HepG2 (cell line): Measurements from ENCODE around the gene FAM131A. TPM values are rescaled to one million over a fixed set of nuclear protein-coding genes. Genes with fewer than 3 reads are reported as not detected.

Source experiments
- CCAR2 ChIP-seq: fragments of 200-400 bp; formaldehyde crosslinking; optimal IDR thresholded peaks from 2 replicates; pipeline ENCODE3; 2018; ENCODE audit warnings: low read depth, mild to moderate bottlenecking, low read length, moderate library complexity
- FLYWCH1 ChIP-seq: sonication (generic); formaldehyde crosslinking; IDR thresholded peaks from 2 replicates; pipeline ENCODE4 v1.8.1; 2023; ENCODE audit warnings: mild to moderate bottlenecking, missing genetic modification reagents
- GLI4 ChIP-seq: sonication (generic); formaldehyde crosslinking; IDR thresholded peaks from 2 replicates; pipeline ENCODE4 v1.5.1; 2020; ENCODE audit warnings: missing genetic modification reagents, mild to moderate bottlenecking, moderate library complexity, borderline replicate concordance
- HNRNPUL1 ChIP-seq: fragments of 200-400 bp; formaldehyde crosslinking; IDR thresholded peaks from 2 replicates; pipeline ENCODE4 v1.6.1; 2017; ENCODE audit warnings: low read depth, mild to moderate bottlenecking, low read length, moderate library complexity
- HOXA3 ChIP-seq: sonication (generic); formaldehyde crosslinking; IDR thresholded peaks from 2 replicates; pipeline ENCODE4 v1.5.0; 2020; ENCODE audit warnings: missing genetic modification reagents
- HOXA5 ChIP-seq: sonication (generic); formaldehyde crosslinking; IDR thresholded peaks from 2 replicates; pipeline ENCODE4 v1.4.0; 2020; ENCODE audit warnings: missing genetic modification reagents
- HOXA7 ChIP-seq: sonication (generic); formaldehyde crosslinking; IDR thresholded peaks from 2 replicates; pipeline ENCODE4 v1.8.1; 2022; ENCODE audit warnings: mild to moderate bottlenecking, missing genetic modification reagents, moderate library complexity
- MAZ ChIP-seq, 2 experiments: sonication (generic) in 1 of 2; formaldehyde crosslinking in 1 of 2; IDR thresholded peaks; 2 replicates each; pipeline versions ENCODE4 v1.5.0 to v1.6.1; 2012 to 2020; ENCODE audit warnings: low read depth in 2 of 2, mild to moderate bottlenecking in 2 of 2, borderline replicate concordance in 1 of 2, improper control_type of control experiment in 1 of 2, low read length in 1 of 2, missing genetic modification reagents in 1 of 2, moderate library complexity in 1 of 2
- NFYC ChIP-seq: IDR thresholded peaks from 2 replicates; pipeline ENCODE4 v1.6.1; 2016; ENCODE audit warnings: missing genetic modification reagents, missing compliant biosample characterization
- NR2F1 ChIP-seq, 2 experiments: fragments of 450-650 bp in 1 of 2; formaldehyde crosslinking in 1 of 2; IDR thresholded peaks; 2 replicates each; pipeline versions ENCODE4 v1.5.0 to v1.6.1; 2016 to 2020; ENCODE audit warnings: mild to moderate bottlenecking in 1 of 2, missing compliant biosample characterization in 1 of 2, missing genetic modification reagents in 1 of 2, moderate library complexity in 1 of 2
- PCBP1 ChIP-seq: fragments of 200-400 bp; formaldehyde crosslinking; IDR thresholded peaks from 2 replicates; pipeline ENCODE4 v1.6.1; 2017; ENCODE audit warnings: mild to moderate bottlenecking, low read depth, low read length, borderline replicate concordance
- POLR2G ChIP-seq: fragments of 200-400 bp; formaldehyde crosslinking; IDR thresholded peaks from 2 replicates; pipeline ENCODE4 v1.6.1; 2018; ENCODE audit warnings: mild to moderate bottlenecking, low read depth, low read length, moderate library complexity
- TCF7 ChIP-seq: sonication (generic); IDR thresholded peaks from 2 replicates; pipeline ENCODE4 v1.6.1; 2016; ENCODE audit warnings: antibody characterized with exemption, low read depth
- XRCC5 ChIP-seq: fragments of 200-400 bp; formaldehyde crosslinking; optimal IDR thresholded peaks from 2 replicates; pipeline ENCODE3; 2017; ENCODE audit warnings: mild to moderate bottlenecking, low read length
- ZFP1 ChIP-seq: IDR thresholded peaks from 2 replicates; pipeline ENCODE4 v1.6.1; 2016
- ZNF224 ChIP-seq: sonication (generic); formaldehyde crosslinking; IDR thresholded peaks from 2 replicates; pipeline ENCODE4 v1.5.0; 2020; ENCODE audit warnings: mild to moderate bottlenecking, missing genetic modification reagents
- ZNF335 ChIP-seq: sonication (generic); formaldehyde crosslinking; IDR thresholded peaks from 2 replicates; pipeline ENCODE4 v1.4.0; 2020; ENCODE audit warnings: missing genetic modification reagents
- ZNF337 ChIP-seq: sonication (generic); formaldehyde crosslinking; IDR thresholded peaks from 2 replicates; pipeline ENCODE4 v1.5.1; 2020; ENCODE audit warnings: missing genetic modification reagents, low read depth, mild to moderate bottlenecking, borderline replicate concordance
- ZNF33A ChIP-seq: sonication (generic); formaldehyde crosslinking; IDR thresholded peaks from 2 replicates; pipeline ENCODE4 v1.5.1; 2020; ENCODE audit warnings: missing genetic modification reagents, mild to moderate bottlenecking, moderate library complexity, borderline replicate concordance
- ZNF431 ChIP-seq: sonication (generic); formaldehyde crosslinking; IDR thresholded peaks from 2 replicates; pipeline ENCODE4 v1.9.0; 2022; ENCODE audit warnings: missing genetic modification reagents, low read depth, mild to moderate bottlenecking, borderline replicate concordance
- ZNF607 ChIP-seq: sonication (generic); formaldehyde crosslinking; IDR thresholded peaks from 2 replicates; pipeline ENCODE4 v1.5.1; 2020; ENCODE audit warnings: missing genetic modification reagents, mild to moderate bottlenecking, borderline replicate concordance
- ZNF749 ChIP-seq: sonication (generic); formaldehyde crosslinking; IDR thresholded peaks from 2 replicates; pipeline ENCODE4 v1.8.0; 2022; ENCODE audit warnings: mild to moderate bottlenecking, missing genetic modification reagents, moderate library complexity, borderline replicate concordance
- polyA plus RNA-seq, 8 experiments: library from polyadenylated mRNA; depleted of rRNA in 3 of 8; stranded (reverse) in 7 of 8; unstranded in 1 of 8; fragments of >200 nt; fragmentation: Illumina TruSeq in 4 of 8; extraction: Trizol in 4 of 8; gene quantifications; 2 replicates each; pipeline versions ENCODE4 v1.2.1 to v1.2.3, GENCODE V29; 2011 to 2016; ENCODE audit warnings: low read depth in 4 of 8, missing spikeins in 1 of 8, mixed read lengths in 1 of 8; ENCODE audit not compliant: insufficient read depth in 1 of 8
- total RNA-seq, 5 experiments: library from RNA; depleted of rRNA; stranded (reverse); fragments of >200 nt; fragmentation: Illumina TruSeq; extraction: Trizol; gene quantifications; 2 replicates each; pipeline ENCODE4 v1.2.3, GENCODE V29; 2016; ENCODE audit warnings: low read depth in 1 of 5
- TF ChIP-seq, protein P1 (sequence below): sonication (generic); formaldehyde crosslinking; IDR thresholded peaks from 2 replicates; pipeline ENCODE4 v1.4.0; 2020; ENCODE audit warnings: missing genetic modification reagents
- TF ChIP-seq, protein P2 (sequence below): sonication (generic); formaldehyde crosslinking; IDR thresholded peaks from 2 replicates; pipeline ENCODE4 v1.4.0; 2020; ENCODE audit warnings: missing genetic modification reagents
- TF ChIP-seq, protein P3 (sequence below): sonication (generic); formaldehyde crosslinking; IDR thresholded peaks from 2 replicates; pipeline ENCODE4 v1.5.1; 2020; ENCODE audit warnings: mild to moderate bottlenecking, missing genetic modification reagents, moderate library complexity

FAM131A gene
- total and polyA plus RNA-seq, 2 of the 13 experiments (the other 11 are each of a cell fraction or from before 2014, with no cell fraction given), result 9.2 to 9.3 TPM

DNA sequence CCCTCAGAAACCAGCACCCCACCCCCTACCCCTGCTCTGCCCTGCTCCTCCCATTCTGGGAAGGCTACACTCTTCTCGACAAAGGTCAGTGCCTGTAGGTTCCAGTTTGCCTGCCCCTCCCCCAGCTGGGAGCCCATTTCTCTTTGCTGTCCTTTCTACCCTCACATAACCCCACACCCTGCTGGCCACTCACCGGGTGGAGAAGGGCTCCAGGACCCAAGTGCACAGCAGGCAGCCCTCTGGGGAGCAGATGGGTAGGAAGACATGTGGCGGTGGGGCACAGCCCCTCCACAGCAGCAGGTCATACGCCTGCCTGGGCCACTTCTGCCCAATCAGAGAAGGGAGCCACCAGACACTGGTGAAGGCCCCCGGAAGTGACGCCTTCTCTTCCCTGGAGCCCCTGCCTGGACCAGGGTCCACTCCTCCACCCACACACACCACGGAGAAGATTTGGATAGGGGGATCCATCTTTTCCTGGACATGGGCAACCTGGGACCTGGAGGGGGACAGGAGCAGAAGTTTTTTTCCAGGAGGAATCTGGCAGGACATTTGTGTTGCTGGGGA lies 40.6 kb downstream of the FAM131A start, which contains the start of gene THPO (continued):
- no peak for TF ChIP-seq ZFP1 (CRISPR knock-in tag)
- TF ChIP-seq FLYWCH1 (CRISPR knock-in tag), result no peak
- no peak for TF ChIP-seq ZNF33A (CRISPR knock-in tag)
- TF ChIP-seq, protein P1, sequence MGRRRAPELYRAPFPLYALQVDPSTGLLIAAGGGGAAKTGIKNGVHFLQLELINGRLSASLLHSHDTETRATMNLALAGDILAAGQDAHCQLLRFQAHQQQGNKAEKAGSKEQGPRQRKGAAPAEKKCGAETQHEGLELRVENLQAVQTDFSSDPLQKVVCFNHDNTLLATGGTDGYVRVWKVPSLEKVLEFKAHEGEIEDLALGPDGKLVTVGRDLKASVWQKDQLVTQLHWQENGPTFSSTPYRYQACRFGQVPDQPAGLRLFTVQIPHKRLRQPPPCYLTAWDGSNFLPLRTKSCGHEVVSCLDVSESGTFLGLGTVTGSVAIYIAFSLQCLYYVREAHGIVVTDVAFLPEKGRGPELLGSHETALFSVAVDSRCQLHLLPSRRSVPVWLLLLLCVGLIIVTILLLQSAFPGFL (CRISPR knock-in tag), result no peak
- TF ChIP-seq, protein P2, sequence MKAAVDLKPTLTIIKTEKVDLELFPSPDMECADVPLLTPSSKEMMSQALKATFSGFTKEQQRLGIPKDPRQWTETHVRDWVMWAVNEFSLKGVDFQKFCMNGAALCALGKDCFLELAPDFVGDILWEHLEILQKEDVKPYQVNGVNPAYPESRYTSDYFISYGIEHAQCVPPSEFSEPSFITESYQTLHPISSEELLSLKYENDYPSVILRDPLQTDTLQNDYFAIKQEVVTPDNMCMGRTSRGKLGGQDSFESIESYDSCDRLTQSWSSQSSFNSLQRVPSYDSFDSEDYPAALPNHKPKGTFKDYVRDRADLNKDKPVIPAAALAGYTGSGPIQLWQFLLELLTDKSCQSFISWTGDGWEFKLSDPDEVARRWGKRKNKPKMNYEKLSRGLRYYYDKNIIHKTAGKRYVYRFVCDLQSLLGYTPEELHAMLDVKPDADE, result no peak
- no peak for TF ChIP-seq ZNF749
- no peak for TF ChIP-seq HOXA7 (CRISPR knock-in tag)
- TF ChIP-seq, protein P3, sequence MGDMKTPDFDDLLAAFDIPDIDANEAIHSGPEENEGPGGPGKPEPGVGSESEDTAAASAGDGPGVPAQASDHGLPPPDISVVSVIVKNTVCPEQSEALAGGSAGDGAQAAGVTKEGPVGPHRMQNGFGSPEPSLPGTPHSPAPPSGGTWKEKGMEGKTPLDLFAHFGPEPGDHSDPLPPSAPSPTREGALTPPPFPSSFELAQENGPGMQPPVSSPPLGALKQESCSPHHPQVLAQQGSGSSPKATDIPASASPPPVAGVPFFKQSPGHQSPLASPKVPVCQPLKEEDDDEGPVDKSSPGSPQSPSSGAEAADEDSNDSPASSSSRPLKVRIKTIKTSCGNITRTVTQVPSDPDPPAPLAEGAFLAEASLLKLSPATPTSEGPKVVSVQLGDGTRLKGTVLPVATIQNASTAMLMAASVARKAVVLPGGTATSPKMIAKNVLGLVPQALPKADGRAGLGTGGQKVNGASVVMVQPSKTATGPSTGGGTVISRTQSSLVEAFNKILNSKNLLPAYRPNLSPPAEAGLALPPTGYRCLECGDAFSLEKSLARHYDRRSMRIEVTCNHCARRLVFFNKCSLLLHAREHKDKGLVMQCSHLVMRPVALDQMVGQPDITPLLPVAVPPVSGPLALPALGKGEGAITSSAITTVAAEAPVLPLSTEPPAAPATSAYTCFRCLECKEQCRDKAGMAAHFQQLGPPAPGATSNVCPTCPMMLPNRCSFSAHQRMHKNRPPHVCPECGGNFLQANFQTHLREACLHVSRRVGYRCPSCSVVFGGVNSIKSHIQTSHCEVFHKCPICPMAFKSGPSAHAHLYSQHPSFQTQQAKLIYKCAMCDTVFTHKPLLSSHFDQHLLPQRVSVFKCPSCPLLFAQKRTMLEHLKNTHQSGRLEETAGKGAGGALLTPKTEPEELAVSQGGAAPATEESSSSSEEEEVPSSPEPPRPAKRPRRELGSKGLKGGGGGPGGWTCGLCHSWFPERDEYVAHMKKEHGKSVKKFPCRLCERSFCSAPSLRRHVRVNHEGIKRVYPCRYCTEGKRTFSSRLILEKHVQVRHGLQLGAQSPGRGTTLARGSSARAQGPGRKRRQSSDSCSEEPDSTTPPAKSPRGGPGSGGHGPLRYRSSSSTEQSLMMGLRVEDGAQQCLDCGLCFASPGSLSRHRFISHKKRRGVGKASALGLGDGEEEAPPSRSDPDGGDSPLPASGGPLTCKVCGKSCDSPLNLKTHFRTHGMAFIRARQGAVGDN (CRISPR knock-in tag), result peak; percentile 95
- no peak for TF ChIP-seq CCAR2
- TF ChIP-seq POLR2G, result peak; percentile 86
- no peak for TF ChIP-seq GLI4 (CRISPR knock-in tag)
- TF ChIP-seq ZNF335, result peak; percentile 95
- TF ChIP-seq PCBP1, result no peak
- no peak for TF ChIP-seq ZNF224 (CRISPR knock-in tag)
- peak; percentile 95 for TF ChIP-seq MAZ (IDR thresholded peaks at IDR 0.05; ENCODE audit: borderline replicate concordance, low read depth, low read length)
- peak; percentile 71 for TF ChIP-seq MAZ (CRISPR knock-in tag; IDR thresholded peaks at IDR 0.05; ENCODE audit: low read depth)
- peak; percentile 21 to 22; a peak in 1 of 4 replicates for TF ChIP-seq NR2F1 (CRISPR knock-in tag; IDR thresholded peaks at IDR 0.05)
- TF ChIP-seq HNRNPUL1, result no peak
- TF ChIP-seq ZNF337 (CRISPR knock-in tag), result no peak
- TF ChIP-seq XRCC5, result peak; percentile 57
- peak; percentile 83 for TF ChIP-seq NFYC (CRISPR knock-in tag)
- TF ChIP-seq TCF7, result no peak
- TF ChIP-seq ZNF607 (CRISPR knock-in tag), result 0 out of 2 replicates have a peak, but pooled peaks have one; percentile 62
- TF ChIP-seq ZNF431 (CRISPR knock-in tag), result no peak
- peak; percentile 78 for TF ChIP-seq HOXA3 (CRISPR knock-in tag)
- peak; percentile 76 for TF ChIP-seq HOXA5 (CRISPR knock-in tag)
